ENCODE results near the gene DCLK1.
"Not testable (repeated sequence)": the region's sequence is repeated elsewhere in the genome, so short reads cannot be mapped to it uniquely, and the experiment has no call there.

DCLK1 gene

GRCh38 chr13:35976126-35976525 lies 155.1 kb downstream of the DCLK1 start:
- no peak overlapping the region for H3K4me3 ChIP-seq (ENCODE audit: low read depth, low read length)

GRCh38 chr13:35966951-35967350 lies 164.2 kb downstream of the DCLK1 start:
- H3K4me3 ChIP-seq (ENCODE audit: low read depth, low read length) = not testable (repeated sequence)

More at GRCh38 chr13:35976126-35976525, 155.1 kb downstream of the DCLK1 start:
- TF ChIP-seq CTCF (IDR thresholded peaks at IDR 0.05; ENCODE audit: borderline replicate concordance, insufficient read depth, low read depth, low read length) = no peak

GRCh38 chr13:35966024-35966423 lies 165.2 kb downstream of the DCLK1 start:
- H3K4me3 ChIP-seq (ENCODE audit: low read depth, low read length) = no peak overlapping the region
- TF ChIP-seq CTCF (IDR thresholded peaks at IDR 0.05; ENCODE audit: borderline replicate concordance, insufficient read depth, low read depth, low read length) = no peak

- no peak for TF ChIP-seq CTCF (IDR thresholded peaks at IDR 0.05; ENCODE audit: borderline replicate concordance, insufficient read depth, low read depth, low read length)
- no peak overlapping the region for H3K4me3 ChIP-seq (ENCODE audit: low read depth, low read length)
Observed at GRCh38 chr13:35965226-35965927, 165.8 kb downstream of the DCLK1 start.

- TF ChIP-seq CTCF (IDR thresholded peaks at IDR 0.05; ENCODE audit: borderline replicate concordance, insufficient read depth, low read depth, low read length) = no peak
- no peak overlapping the region for H3K4me3 ChIP-seq (ENCODE audit: low read depth, low read length)
Observed at GRCh38 chr13:35964863-35965180, 166.4 kb downstream of the DCLK1 start.

- no peak for TF ChIP-seq CTCF (IDR thresholded peaks at IDR 0.05; ENCODE audit: borderline replicate concordance, insufficient read depth, low read depth, low read length)
Observed at GRCh38 chr13:35964011-35964862, 166.9 kb downstream of the DCLK1 start.

GRCh38 chr13:35961461-35962220 lies 169.5 kb downstream of the DCLK1 start:
- no peak for TF ChIP-seq CTCF (IDR thresholded peaks at IDR 0.05; ENCODE audit: borderline replicate concordance, insufficient read depth, low read depth, low read length)
- no peak overlapping the region for H3K4me3 ChIP-seq (ENCODE audit: low read depth, low read length)

More at GRCh38 chr13:35964011-35964862, 166.9 kb downstream of the DCLK1 start:
- no peak overlapping the region for H3K4me3 ChIP-seq (ENCODE audit: low read depth, low read length)
